HG03565 (cell line): Measurements from ENCODE around the gene SNX20.

Experiments used
- ATAC-seq: cut with Tn5 transposase; IDR thresholded peaks from one replicate; pipeline ENCODE4 v1.9.1; 2021; ENCODE audit warnings: mild to moderate bottlenecking, moderate library complexity; ENCODE audit not compliant: unreplicated experiment

The SNX20 gene

DNA sequence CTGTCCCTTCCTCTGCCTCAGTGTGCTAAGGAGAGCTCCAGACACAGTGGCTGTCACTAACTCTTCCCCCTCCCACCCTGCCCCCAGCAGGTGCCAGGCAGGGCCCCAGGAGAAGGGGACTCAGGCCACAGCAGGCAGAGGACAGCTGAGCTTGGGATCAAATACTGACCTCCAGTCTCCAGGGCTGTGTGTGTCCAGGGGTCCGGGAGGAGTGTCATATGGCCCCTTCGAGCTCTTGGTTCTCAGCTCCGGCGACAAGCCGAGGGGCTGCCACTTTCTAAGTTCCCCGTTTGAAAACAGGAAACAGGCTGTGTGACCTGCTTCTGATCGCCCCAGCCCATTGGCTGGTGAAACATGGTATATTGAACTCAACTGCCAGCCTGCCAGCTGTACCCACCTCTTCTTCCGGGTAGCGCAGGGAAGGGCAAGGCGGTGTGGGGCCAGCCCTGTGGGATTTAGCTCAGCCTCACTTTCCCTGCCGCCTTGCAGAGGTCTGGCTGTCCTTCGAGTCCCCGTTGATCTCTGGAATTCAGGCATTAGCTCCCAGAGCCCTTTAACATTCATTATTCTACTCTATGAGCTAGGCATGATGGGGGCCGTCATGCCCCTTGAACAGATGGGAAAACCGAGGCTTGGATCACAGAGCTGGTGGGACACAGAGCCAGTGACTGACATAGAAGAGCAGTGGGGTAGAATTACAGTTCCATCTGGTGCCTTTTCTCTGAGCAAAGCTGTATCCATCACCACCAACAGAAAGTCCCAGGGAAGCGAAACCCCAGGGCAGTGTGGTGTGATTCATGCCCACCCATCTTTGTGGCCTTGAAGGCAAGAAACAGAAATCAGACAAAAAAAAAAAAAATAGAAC lies at the start of gene SNX20:
Gene SNX20 (minus strand): TSS at position 292 of the 865 bp plus-strand sequence. CDS start 3,786 bp downstream, outside the sequence.
- ATAC-seq = no peak

- ATAC-seq = no peak
Observed at GRCh38 chr16:50724306-50724705, 43.2 kb upstream of the SNX20 start.

- no peak for ATAC-seq
Observed at GRCh38 chr16:50722960-50723359, 41.8 kb upstream of the SNX20 start.

GRCh38 chr16:50722405-50722737 lies 41.3 kb upstream of the SNX20 start:
- no peak for ATAC-seq

DNA sequence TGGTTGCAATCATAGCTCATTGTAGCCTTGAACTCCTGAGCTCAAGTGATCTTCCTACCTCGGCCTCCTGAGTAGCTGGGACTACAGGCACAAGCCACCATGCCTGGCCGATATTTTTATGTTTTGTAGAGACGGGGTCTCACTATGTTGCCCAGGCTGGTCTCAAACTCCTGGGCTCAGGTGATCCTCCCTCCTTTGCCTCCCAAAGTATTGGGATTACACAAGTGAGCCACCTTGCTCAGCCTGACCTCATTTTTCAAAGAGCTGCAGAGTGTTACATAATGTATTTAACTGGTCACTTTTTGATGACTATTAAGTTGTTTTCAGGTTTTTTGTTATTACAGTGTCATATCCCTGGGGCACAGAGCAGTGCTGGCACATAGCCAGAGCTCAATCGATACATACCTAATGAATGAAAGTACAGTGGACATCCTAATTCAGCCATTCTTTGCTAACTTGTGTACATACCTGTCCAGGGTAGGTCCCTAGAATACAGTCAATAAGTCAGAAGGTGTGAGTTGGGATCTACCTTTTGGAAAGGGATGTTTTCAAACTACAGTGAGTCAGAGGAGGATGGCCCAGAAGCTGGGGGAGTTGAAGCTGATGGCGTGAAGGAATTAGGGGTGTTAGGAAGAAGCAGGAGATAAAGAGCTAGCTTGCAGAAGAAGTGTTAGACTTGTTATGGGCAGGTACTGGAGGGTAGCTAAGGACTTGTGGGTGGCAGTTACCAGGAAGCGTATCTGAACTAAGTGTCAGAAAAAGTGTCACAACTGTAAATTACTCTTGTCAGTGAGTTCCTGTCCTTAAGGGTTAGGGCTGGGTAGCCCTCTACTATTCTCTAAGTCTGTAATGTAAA lies 40.7 kb upstream of the SNX20 start:
- ATAC-seq = no peak

GRCh38 chr16:50719401-50720337 lies 38.6 kb upstream of the SNX20 start:
- no peak for ATAC-seq

- ATAC-seq = no peak
Observed at GRCh38 chr16:50718761-50719400, 37.8 kb upstream of the SNX20 start.

- no peak for ATAC-seq
Observed at GRCh38 chr16:50718061-50718760, 37.1 kb upstream of the SNX20 start.

DNA sequence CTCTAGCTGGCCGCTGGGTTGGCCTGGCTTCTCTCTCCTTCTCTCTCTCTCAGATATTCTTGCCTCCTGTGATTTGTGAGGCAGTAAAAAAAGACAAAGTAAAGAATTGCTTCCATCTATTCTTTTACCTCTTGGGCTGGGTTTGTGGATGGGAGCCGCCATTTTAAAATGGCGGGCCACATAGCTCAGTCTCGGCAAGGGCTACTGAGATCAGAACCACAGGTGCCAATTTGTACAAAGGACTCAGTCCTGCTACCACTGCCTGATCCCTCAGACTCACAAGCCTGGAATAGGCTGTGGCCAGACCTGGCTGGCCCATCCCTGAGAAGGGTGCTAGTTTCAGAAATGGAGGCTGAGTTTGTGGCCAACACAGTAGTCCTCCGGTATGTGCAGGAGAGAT lies 36.4 kb upstream of the SNX20 start:
- ATAC-seq = no peak

GRCh38 chr16:50717091-50717490 lies 36.0 kb upstream of the SNX20 start:
- no peak for ATAC-seq

DNA sequence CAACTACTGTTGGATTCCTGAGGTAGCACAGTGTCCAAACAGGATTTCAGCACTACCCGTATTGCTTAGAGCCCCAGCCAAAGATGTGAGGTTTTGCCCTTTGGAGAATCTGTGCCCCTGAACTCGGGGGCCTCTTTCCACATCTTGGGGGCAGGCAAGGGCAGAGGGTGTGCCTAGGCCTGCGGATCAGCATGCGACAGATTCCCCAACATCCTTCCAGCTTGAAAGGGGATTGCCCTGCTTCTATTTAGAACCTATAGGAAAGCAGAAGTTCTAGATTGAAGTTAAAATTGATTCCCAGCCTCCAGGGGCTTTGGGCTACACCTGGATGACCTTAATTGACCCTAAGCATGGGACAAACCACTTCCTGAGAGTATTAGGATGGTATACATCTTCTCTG lies 31.8 kb upstream of the SNX20 start:
- no peak for ATAC-seq

GRCh38 chr16:50712560-50712898 lies 31.4 kb upstream of the SNX20 start:
- ATAC-seq = no peak

DNA sequence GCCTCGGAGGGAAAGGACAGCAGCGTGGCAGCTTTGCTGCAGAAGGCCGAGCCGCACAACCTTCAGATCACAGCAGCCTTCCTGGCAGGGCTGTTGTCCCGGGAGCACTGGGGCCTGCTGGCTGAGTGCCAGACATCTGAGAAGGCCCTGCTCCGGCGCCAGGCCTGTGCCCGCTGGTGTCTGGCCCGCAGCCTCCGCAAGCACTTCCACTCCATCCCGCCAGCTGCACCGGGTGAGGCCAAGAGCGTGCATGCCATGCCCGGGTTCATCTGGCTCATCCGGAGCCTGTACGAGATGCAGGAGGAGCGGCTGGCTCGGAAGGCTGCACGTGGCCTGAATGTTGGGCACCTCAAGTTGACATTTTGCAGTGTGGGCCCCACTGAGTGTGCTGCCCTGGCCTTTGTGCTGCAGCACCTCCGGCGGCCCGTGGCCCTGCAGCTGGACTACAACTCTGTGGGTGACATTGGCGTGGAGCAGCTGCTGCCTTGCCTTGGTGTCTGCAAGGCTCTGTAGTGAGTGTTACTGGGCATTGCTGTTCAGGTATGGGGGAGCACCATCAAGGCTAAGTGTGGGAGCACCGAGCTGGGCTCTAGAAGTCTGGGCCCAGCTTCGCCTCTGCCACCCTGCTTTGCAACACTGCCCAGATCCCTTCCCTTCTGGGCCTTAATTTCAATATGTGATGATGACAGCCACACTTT lies 30.9 kb upstream of the SNX20 start:
- ATAC-seq = no peak

DNA sequence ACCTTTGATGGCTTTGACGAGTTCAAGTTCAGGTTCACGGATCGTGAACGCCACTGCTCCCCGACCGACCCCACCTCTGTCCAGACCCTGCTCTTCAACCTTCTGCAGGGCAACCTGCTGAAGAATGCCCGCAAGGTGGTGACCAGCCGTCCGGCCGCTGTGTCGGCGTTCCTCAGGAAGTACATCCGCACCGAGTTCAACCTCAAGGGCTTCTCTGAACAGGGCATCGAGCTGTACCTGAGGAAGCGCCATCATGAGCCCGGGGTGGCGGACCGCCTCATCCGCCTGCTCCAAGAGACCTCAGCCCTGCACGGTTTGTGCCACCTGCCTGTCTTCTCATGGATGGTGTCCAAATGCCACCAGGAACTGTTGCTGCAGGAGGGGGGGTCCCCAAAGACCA lies 29.9 kb upstream of the SNX20 start:
- ATAC-seq = no peak

- ATAC-seq = no peak
Observed at GRCh38 chr16:50709980-50710379, 28.9 kb upstream of the SNX20 start.

GRCh38 chr16:50709061-50709684 lies 28.1 kb upstream of the SNX20 start:
- no peak for ATAC-seq

DNA sequence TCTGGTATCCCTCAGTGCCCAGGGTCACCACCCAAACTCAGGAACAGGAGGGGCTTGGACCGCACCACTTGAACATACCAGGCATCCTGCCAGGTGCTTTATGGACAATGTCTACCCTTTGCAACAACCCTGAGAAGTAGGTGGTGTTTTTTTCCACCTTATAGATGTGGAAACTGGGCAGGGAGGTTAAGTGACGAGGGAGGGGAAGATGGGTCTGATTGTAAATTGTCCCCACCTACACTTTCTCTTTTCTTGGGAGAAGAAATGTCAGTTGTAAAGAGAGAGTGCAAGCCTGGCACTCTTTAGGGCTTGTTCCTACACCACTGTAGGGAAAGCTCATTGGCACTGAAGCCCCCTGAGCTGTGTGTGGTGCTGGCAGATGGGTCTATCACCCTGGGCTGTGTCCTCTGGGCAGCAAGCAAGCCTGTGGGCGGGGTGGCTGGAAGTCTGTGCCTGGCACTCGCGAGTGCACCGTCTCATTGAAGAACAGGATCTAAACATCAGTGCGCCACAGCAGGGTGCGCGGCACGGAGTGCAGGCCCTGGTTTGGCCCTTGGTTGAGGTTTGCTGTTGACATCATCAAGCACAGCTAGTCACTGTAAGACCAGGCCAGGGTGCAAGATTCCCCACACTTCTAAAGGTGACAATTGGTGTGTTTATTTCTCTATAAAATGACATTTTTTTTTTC lies 27.4 kb upstream of the SNX20 start:
- ATAC-seq = no peak

GRCh38 chr16:50706250-50706649 lies 25.1 kb upstream of the SNX20 start:
- no peak for ATAC-seq
